HG03066 (cell line): Measurements from ENCODE around the gene CTBP1.

Source experiments
- ATAC-seq: cut with Tn5 transposase; IDR thresholded peaks from one replicate; pipeline ENCODE4 v1.9.1; 2021; ENCODE audit warnings: low read depth; ENCODE audit not compliant: unreplicated experiment

Gene CTBP1

DNA sequence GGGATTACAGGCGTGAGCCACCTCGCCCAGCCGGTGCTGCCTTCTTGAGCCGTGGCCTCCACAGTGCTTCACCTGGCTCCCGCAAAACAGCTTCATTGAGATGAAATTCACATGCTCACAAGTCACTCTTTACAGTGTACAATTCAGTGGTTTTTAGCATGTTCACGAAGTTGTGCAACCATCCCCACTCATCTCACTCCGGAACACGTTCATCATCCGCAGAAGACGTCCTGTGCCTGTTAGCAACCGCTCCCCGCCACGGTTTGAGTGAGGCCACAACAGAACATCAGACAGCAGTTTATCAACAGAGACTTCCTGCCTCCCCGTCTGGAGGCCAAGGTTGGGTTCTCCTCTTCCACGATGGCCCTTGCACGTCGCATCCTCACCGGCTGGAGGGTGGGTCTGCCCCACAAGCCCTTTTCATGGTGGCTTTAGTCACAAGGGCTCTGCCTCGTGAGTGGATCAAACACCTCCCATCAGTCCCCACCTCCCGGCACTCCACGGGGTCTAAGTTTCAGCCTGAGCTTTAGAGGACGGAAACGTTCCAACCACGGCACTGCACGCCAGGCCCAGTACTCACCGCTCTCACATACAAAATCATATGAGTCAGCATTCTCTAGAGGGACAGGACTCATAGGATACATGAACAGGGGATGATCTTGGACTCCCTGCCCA lies 46.9 kb downstream of the CTBP1 start:
- ATAC-seq, result no peak

DNA sequence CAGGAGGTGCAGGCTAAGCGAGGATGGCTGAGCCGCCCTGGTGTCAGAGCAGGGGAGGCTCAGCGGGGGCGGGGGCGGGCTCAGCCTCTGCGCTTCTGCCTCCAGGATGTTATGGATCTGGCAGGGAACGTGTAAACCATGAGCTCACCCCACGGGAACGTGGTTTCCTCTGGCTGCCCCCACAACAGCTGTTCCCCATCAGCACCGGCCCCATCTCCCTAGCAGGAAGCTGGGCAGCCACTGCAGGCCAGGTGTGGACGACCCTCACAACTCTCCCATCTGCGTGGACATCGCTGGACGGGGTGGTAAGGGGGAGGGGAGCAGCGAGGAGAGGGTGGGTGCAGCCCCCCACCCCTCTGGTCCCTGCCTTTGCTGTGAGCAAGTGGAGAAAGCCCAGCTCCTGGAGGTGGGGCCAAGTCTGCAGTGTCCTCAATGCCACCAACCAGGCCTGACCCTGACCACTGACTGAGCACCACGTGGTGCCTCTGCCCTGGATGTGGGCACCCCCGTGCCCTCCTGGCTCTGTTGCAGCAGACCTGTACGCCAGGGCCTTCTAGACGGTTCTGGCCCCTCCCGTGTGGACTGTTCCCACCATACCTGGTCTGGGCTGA lies 48.4 kb downstream of the CTBP1 start:
- ATAC-seq, result no peak

- no peak for ATAC-seq
Measured at GRCh38 chr4:1199556-1200331, 49.2 kb downstream of the CTBP1 start.

- ATAC-seq, result no peak
Measured at GRCh38 chr4:1198098-1198844, 50.7 kb downstream of the CTBP1 start.

DNA sequence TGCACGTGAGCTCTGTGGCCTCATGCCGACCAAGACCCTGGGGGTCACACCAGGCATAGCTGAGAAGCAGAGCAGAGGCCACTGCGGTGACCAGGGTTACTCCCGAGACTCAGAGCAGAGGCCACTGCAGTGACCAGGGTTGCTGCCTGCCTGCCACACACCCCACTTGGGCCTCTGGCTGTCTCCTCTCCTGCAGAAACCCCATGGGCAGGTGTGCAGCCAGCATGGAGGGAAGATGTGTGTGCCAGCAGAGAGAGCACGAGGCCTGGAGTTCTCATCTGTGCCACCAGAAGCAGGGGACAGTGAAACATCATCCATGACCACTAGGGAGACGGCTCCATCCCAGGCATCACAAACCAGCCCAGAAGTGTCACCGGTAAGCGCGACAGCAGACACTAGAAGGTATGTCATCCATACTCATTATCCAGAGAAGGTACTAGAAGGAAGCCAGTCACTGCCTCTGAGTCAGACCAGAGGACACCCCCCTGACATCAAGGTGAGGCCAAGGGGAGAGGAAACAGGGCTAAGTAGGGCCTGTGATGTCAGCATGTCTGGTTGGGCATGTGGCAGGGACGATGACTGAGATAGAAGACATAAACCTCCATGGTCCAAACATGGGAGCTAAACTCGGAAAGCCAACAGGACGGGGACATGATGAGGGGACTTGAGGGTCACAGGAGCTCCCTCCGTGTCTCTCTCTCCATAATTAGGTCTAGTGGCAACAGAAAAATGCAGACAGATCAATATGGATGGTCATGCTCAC lies 52.3 kb downstream of the CTBP1 start:
- no peak for ATAC-seq

GRCh38 chr4:1195891-1196401 lies 53.0 kb downstream of the CTBP1 start:
- no peak for ATAC-seq

GRCh38 chr4:1195109-1195671 lies 53.7 kb downstream of the CTBP1 start:
- ATAC-seq, result no peak

GRCh38 chr4:1194010-1194900 lies 54.7 kb downstream of the CTBP1 start:
- ATAC-seq, result no peak

GRCh38 chr4:1193206-1194009 lies 55.5 kb downstream of the CTBP1 start:
- ATAC-seq, result no peak

DNA sequence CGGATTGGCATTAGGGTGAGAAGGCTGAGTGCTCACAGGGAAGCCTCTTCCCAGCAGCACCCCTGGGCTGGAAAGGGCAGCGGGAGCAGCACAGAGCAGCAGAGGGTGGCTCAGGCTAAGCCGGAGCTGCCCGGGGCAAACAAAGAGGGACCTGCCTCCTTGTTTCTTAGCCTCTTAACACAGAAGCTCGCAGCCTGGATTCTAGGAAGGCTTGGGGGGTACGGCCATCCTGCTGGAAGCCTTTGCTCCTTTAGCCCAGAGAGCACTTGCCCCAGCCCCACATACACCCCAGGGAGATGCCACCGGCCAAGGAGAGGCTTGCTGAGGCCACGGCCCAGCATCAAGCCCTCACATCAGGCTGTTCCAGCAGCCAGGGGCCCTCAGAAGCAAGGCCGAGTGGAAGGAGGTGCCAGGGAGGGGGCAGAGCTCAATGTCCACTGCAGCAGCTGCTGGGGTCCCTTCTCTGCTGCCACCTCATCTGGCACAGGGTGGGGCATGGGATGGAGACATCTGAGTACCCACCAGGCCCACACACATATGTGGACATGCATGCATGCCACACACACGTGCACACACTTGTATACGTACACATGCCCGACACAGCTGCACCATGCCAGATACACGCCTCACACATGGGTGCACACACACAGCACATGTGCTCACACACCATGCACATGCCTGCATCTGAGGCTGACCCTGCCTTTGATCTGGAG lies 56.3 kb downstream of the CTBP1 start:
- no peak for ATAC-seq

DNA sequence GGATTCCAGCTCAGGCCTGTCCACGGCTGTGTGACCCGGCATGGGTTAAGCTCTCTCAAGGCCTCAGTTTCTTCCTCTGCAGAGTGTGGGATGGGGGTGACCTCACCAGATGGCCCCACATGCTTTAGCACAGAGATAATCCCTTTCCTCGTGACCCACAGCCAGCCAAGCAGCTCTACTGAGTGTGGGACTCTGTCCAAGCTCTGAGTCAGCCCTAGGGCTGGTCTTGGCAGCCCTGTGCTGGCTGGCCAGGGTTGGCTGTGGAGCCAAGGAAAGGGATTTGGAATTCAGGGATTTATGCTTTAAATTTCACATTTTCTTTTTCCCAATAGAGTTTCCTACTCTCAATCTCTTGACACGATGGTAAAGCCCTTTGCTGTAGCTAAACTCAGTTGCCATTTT lies 56.8 kb downstream of the CTBP1 start:
- no peak for ATAC-seq

- ATAC-seq, result no peak
Measured at GRCh38 chr4:1191621-1192020, 57.3 kb downstream of the CTBP1 start.

- ATAC-seq, result no peak
Measured at GRCh38 chr4:1187182-1187581, 61.7 kb downstream of the CTBP1 start.

- ATAC-seq, result peak; percentile 78
Measured at GRCh38 chr4:1183985-1184773, 64.8 kb downstream of the CTBP1 start.

GRCh38 chr4:1182313-1182712 lies 66.6 kb downstream of the CTBP1 start:
- ATAC-seq, result no peak

- no peak for ATAC-seq
Measured at GRCh38 chr4:1180663-1181062, 68.3 kb downstream of the CTBP1 start.

- ATAC-seq, result no peak
Measured at GRCh38 chr4:1179976-1180375, 69.0 kb downstream of the CTBP1 start.
